RWPE2 (cell line): ENCODE data around the gene SMTNL2.

ENCODE experiments used
- ATAC-seq: fragments of 200-7000 bp; cut with Tn5 transposase; 3 replicates; pipeline ENCODE4 v1.9.1; 2021; ENCODE audit warnings: low read depth
- DNase-seq: peaks from one replicate; pipeline ENCODE4 v3.0.0-alpha.2; 2020; ENCODE audit warnings: low spot score
- H3K27ac ChIP-seq: fragments of 450-650 bp; 2 replicates; pipeline ENCODE4 v1.5.1; 2017; ENCODE audit warnings: mild to moderate bottlenecking; ENCODE audit not compliant: poor library complexity, severe bottlenecking
- H3K27me3 ChIP-seq: fragments of 250-450 bp; sonication (Bioruptor Pico); 2 replicates; pipeline ENCODE4 v1.5.1; 2021; ENCODE audit warnings: mild to moderate bottlenecking, moderate library complexity; ENCODE audit not compliant: insufficient read depth, poor library complexity, severe bottlenecking
- H3K36me3 ChIP-seq: fragments of 250-450 bp; sonication (Bioruptor Pico); 2 replicates; pipeline ENCODE4 v1.5.1; 2020; ENCODE audit warnings: low read depth, mild to moderate bottlenecking, moderate library complexity
- H3K4me1 ChIP-seq: fragments of 250-450 bp; sonication (Bioruptor Pico); 2 replicates; pipeline ENCODE4 v1.5.1; 2021; ENCODE audit warnings: mild to moderate bottlenecking, moderate library complexity; ENCODE audit not compliant: insufficient read depth, poor library complexity, severe bottlenecking
- H3K4me3 ChIP-seq: fragments of 250-450 bp; sonication (Bioruptor Pico); 2 replicates; pipeline ENCODE4 v1.5.1; 2021; ENCODE audit warnings: mild to moderate bottlenecking, moderate library complexity; ENCODE audit not compliant: severe bottlenecking
- H3K9me3 ChIP-seq: fragments of 250-450 bp; sonication (Bioruptor Pico); 2 replicates; pipeline ENCODE4 v1.5.1; 2021; ENCODE audit warnings: mild to moderate bottlenecking, moderate library complexity; ENCODE audit not compliant: severe bottlenecking
- CTCF ChIP-seq: fragments of 450-650 bp; IDR thresholded peaks from one replicate; pipeline ENCODE4 v1.5.1; 2017; ENCODE audit warnings: mild to moderate bottlenecking, moderate library complexity; ENCODE audit not compliant: poor library complexity, severe bottlenecking

SMTNL2 gene

GRCh38 chr17:4582101-4582501, 2.2 kb upstream of the SMTNL2 start:
- no peak for TF ChIP-seq CTCF
- Histone ChIP-seq H3K9me3 (no peaks in the 10 kb centered on the region), H3K27ac (no peak overlapping the region), H3K4me1 (no peaks in the 10 kb centered on the region), H3K4me3 (no peak overlapping the region), H3K36me3 (no peaks in the 10 kb centered on the region), H3K27me3 (peaks cover 45% of the 10 kb centered on the region)
- ATAC-seq (no peak), DNase-seq (peak; percentile 47)

GRCh38 chr17:4582691-4583090, 1.6 kb upstream of the SMTNL2 start:
- Histone ChIP-seq H3K36me3 (no peaks in the 10 kb centered on the region), H3K27ac (no peak overlapping the region), H3K4me1 (no peaks in the 10 kb centered on the region), H3K4me3 (no peak overlapping the region), H3K27me3 (peaks cover 45% of the 10 kb centered on the region), H3K9me3 (no peaks in the 10 kb centered on the region)
- no peak for ATAC-seq
- no peak for TF ChIP-seq CTCF
- DNase-seq: no peak

GRCh38 chr17:4583206-4583605, 1.1 kb upstream of the SMTNL2 start:
- no peak for ATAC-seq
- no peak overlapping the region for H3K4me3 ChIP-seq

GRCh38 chr17:4583782-4584100, 588 bp upstream of the SMTNL2 start:
- Histone ChIP-seq H3K27ac (no peak overlapping the region), H3K27me3 (peaks cover 50% of the 10 kb centered on the region), H3K36me3 (no peaks in the 10 kb centered on the region), H3K9me3 (no peaks in the 10 kb centered on the region), H3K4me1 (no peaks in the 10 kb centered on the region), H3K4me3 (no peak overlapping the region)
- DNase-seq (no peak), ATAC-seq (peak; percentile 30; the same call in 2 of the 3 replicates)
- TF ChIP-seq CTCF: peak; percentile 16

More at GRCh38 chr17:4583206-4583605, 1.1 kb upstream of the SMTNL2 start:
- Histone ChIP-seq H3K4me1 (no peaks in the 10 kb centered on the region), H3K27me3 (peaks cover 45% of the 10 kb centered on the region), H3K9me3 (no peaks in the 10 kb centered on the region), H3K36me3 (no peaks in the 10 kb centered on the region), H3K27ac (no peak overlapping the region)
- no peak for DNase-seq
- TF ChIP-seq CTCF: no peak

- Histone ChIP-seq H3K4me3 (no peak overlapping the region), H3K27ac (no peak overlapping the region), H3K4me1 (no peaks in the 10 kb centered on the region), H3K9me3 (no peaks in the 10 kb centered on the region), H3K36me3 (no peaks in the 10 kb centered on the region), H3K27me3 (peaks cover 51% of the 10 kb centered on the region)
- ATAC-seq (no peak), DNase-seq (no peak)
- no peak for TF ChIP-seq CTCF
Measured at GRCh38 chr17:4584917-4585637, 748 bp downstream of the SMTNL2 start.
